Astrocyte of the cerebellum (primary cell): ENCODE measurements around the gene FGD2.

ENCODE experiments used
- DNase-seq: peaks from one replicate; pipeline ENCODE4 v3.0.0-alpha.2; 2011; ENCODE audit warnings: low read depth
- H3K4me3 ChIP-seq: 2 replicates; pipeline ENCODE4 v1.5.1; 2011; ENCODE audit warnings: mild to moderate bottlenecking, low read depth, low read length, moderate library complexity
- CTCF ChIP-seq: IDR thresholded peaks from 2 replicates; pipeline ENCODE4 v1.5.1; 2012; ENCODE audit warnings: low read length, low read depth, moderate library complexity, mild to moderate bottlenecking; ENCODE audit errors: missing control alignments
- in situ Hi-C: cut with HindIII; loops from 2 replicates; pipeline ENCODE4 v1.10.0; 2017; ENCODE audit warnings: low sequenced_read_pairs

FGD2 gene

GRCh38 chr6:37019065-37019450 lies 13.6 kb downstream of the FGD2 start:
- in situ Hi-C loops = loop anchor here (10.0 kb wide), 1 partner anchor 254 kb away; no protein-coding TSS in a partner anchor
- no peak for TF ChIP-seq CTCF
- no peak for DNase-seq
- no peak overlapping the region for H3K4me3 ChIP-seq

DNA sequence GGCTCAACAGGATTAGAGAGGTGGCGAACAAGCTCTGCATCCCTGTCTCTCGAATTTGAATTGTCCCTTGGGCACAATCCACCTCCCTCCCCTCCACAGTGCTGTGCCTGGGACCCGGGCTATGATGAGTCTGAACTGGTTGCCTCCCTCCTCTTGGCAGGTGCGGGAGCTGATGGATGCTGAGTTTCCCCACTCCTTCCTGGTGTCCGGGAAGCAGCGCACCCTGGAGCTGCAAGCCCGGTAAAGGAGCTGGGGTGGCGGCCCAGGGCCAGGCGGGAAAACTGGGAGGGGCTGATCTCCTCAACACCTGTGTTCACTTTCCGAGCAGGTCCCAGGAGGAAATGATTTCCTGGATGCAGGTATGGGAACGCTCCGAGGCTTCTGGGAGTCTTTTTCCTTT lies 14.9 kb downstream of the FGD2 start:
- no peak overlapping the region for H3K4me3 ChIP-seq
- DNase-seq = no peak
- in situ Hi-C loops = no loop called here
- TF ChIP-seq CTCF = no peak

DNA sequence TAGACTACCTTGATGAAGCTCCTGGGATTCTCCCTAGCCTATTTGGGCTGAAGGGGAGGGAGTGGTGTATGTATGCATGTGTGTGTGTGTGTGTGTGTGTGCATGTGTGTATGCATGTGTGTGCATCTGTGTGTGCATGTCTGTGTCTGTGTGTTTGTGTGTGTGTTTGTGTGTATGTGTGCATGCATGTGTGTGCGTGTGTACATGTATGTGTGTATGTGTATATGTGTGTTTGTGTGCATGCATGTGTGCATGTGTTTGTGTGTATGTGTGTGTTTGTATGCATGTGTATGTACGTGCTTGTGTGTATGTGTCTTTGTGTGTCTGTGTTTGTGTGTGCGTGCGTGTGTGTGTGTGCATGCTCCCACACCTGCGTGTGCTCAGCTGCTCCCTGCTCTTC lies 15.4 kb downstream of the FGD2 start:
- TF ChIP-seq CTCF = no peak
- in situ Hi-C loops = no loop called here
- no peak for DNase-seq
- no peak overlapping the region for H3K4me3 ChIP-seq

GRCh38 chr6:37021356-37022129 lies 16.1 kb downstream of the FGD2 start:
- TF ChIP-seq CTCF = peak; percentile 70
- in situ Hi-C loops = no loop called here
- no peak for DNase-seq
- H3K4me3 ChIP-seq = no peak overlapping the region

- DNase-seq = no peak
- no peak for TF ChIP-seq CTCF
- in situ Hi-C loops = no loop called here
- no peak overlapping the region for H3K4me3 ChIP-seq
Measured at GRCh38 chr6:37022135-37022863, 16.8 kb downstream of the FGD2 start.

- no peak for DNase-seq
- in situ Hi-C loops = no loop called here
- no peak overlapping the region for H3K4me3 ChIP-seq
- no peak for TF ChIP-seq CTCF
Measured at GRCh38 chr6:37024656-37025337, 19.3 kb downstream of the FGD2 start.
